ENCODE measurements around the gene TGFBR3L.
A peak's percentile ranks its signal among the peaks of the same experiment; 100 is the strongest.
"Not testable (repeated sequence)": the region's sequence is repeated elsewhere in the genome, so short reads cannot be mapped to it uniquely, and the experiment has no call there.

TGFBR3L gene

GRCh38 chr19:7961082-7961481 lies 46.5 kb downstream of the TGFBR3L start:
- not testable (repeated sequence) for H3K4me3 Mint-ChIP-seq; H3K27ac Mint-ChIP-seq; H3K27me3 Mint-ChIP-seq; H3K4me1 Mint-ChIP-seq (ENCODE audit: low read depth); DNase-seq; H3K9me3 Mint-ChIP-seq
- peaks cover 76% of the 10 kb centered on the region for H3K36me3 Mint-ChIP-seq (ENCODE audit: low read depth)

DNA sequence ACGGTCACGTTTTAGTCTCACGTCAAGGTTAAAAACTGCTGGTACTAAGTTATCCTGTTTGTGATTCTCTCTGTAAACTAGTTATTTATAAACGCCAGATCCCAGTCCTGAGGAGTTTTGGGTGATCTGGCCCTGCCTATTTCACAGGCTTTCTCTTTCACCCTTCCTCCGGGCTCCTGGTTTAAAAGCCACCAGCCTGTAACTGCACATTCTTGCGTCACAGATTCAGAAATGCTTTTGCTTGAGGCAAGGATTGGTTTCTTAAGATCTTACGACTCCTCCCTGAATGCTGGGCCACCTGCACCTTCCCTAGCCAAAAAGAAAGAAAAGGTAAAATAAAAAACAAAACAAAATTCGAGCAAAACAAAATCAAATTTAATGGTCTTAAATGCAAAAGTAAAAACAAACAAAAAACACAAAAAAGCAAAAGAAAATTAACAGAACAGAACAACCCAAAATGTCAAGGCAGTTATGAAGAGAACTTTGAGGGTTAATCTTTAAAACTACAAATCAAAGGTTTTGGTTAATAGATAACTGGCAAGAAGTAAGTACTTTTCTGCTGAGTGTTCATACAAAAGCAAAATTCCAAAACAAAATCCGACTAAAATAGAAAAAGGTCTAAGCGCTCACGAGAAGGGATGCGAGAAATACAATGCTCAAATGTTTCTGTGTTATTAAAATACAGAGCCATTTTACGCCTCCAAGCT lies 47.4 kb downstream of the TGFBR3L start:
- Mint-ChIP-seq H3K27me3 (no peaks in the 10 kb centered on the region), H3K4me1 (ENCODE audit: low read depth) (no peaks in the 10 kb centered on the region), H3K4me3 (no peak overlapping the region), H3K27ac (peak overlapping the region; percentile 14), H3K36me3 (ENCODE audit: low read depth) (peaks cover 83% of the 10 kb centered on the region), H3K9me3 (no peaks in the 10 kb centered on the region)
- DNase-seq = no peak

GRCh38 chr19:7962644-7963268 lies 48.1 kb downstream of the TGFBR3L start:
- H3K4me3 Mint-ChIP-seq = no peak overlapping the region
- H3K36me3 Mint-ChIP-seq (ENCODE audit: low read depth) = peaks cover 87% of the 10 kb centered on the region
- H3K9me3 Mint-ChIP-seq = no peaks in the 10 kb centered on the region
- no peaks in the 10 kb centered on the region for H3K4me1 Mint-ChIP-seq (ENCODE audit: low read depth)
- H3K27me3 Mint-ChIP-seq = no peaks in the 10 kb centered on the region
- H3K27ac Mint-ChIP-seq = no peak overlapping the region
- DNase-seq = no peak

- Mint-ChIP-seq H3K27ac (no peak overlapping the region), H3K9me3 (no peaks in the 10 kb centered on the region), H3K4me3 (no peak overlapping the region), H3K27me3 (no peaks in the 10 kb centered on the region), H3K4me1 (ENCODE audit: low read depth) (no peaks in the 10 kb centered on the region), H3K36me3 (ENCODE audit: low read depth) (peaks cover 86% of the 10 kb centered on the region)
- no peak for DNase-seq
These were observed 48.9 kb downstream of the TGFBR3L start for GRCh38 chr19:7963566-7963965.

DNA sequence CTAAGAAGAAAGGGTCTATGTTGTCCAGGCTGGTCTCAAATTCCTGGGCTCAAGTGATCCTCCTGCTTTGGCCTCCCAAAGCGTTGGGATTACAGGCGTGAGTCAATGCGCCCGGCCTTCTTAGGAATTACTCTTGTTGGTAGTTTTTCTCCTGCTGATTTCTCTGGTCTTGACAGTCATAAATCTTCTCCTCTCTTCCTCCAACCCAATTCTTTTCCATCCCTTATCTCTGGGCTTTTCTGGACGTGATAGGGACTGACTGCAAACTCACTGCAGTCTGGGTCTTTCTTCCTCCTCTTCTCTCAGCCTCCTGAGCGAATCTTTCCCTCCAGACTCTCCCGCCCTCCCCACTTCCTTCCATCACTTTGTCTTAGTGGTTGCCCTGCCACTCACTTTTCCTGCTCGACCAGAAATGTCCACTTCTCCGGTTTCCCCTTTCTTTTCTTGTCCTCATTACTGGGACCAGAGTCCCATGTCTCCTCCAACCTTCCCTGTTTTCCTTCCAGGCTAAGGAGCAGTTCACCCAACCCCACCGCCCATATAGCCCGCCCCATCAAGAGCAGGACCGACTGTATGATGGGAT lies 50.7 kb downstream of the TGFBR3L start:
- Mint-ChIP-seq H3K4me3 (no peak overlapping the region), H3K4me1 (ENCODE audit: low read depth) (no peaks in the 10 kb centered on the region), H3K27me3 (no peaks in the 10 kb centered on the region), H3K36me3 (ENCODE audit: low read depth) (peaks cover 84% of the 10 kb centered on the region), H3K9me3 (no peaks in the 10 kb centered on the region), H3K27ac (peak overlapping the region; percentile 63)
- DNase-seq = no peak

DNA sequence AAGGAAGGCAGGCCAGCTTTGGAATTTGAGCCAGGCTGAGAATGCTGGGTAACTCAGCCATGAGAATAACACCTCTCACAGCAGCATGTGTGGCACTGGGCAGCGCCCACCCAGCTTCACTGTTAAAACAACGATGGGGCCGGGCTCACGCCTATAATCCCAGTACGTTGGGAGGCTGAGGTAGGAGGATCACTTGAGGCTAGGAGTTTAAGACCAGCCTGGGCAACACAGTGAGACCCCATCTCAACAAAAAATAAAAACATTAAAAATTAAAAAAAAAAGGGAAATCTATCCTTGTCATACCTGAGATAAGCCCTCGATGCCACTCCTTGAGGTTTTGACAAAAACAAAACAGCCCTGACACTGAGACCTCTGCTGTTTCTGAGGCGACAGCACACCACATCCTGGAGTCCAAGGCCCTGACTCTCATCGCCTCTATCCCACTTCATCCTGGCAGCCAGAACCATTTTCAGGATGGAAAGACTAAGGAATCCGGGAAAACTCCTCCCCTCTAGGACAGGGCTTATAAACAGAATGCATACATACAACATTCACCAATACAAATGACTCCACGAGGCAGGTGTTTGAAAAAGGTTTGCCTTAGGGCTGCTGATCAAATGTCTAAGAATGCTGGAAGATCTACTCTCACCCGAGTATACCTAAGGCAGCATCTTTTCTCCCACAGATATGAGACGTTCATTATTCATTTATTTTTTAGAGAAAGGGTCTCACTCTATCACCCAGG lies 51.5 kb downstream of the TGFBR3L start:
- no peaks in the 10 kb centered on the region for H3K9me3 Mint-ChIP-seq
- no peak for DNase-seq
- H3K4me1 Mint-ChIP-seq (ENCODE audit: low read depth) = no peaks in the 10 kb centered on the region
- no peak overlapping the region for H3K4me3 Mint-ChIP-seq
- H3K27ac Mint-ChIP-seq = peak overlapping the region; percentile 35
- H3K27me3 Mint-ChIP-seq = no peaks in the 10 kb centered on the region
- peaks cover 86% of the 10 kb centered on the region for H3K36me3 Mint-ChIP-seq (ENCODE audit: low read depth)

- no peak overlapping the region for H3K4me3 Mint-ChIP-seq
- DNase-seq = no peak
- no peak overlapping the region for H3K27ac Mint-ChIP-seq
- peaks cover 84% of the 10 kb centered on the region for H3K36me3 Mint-ChIP-seq (ENCODE audit: low read depth)
- H3K9me3 Mint-ChIP-seq = no peaks in the 10 kb centered on the region
- no peaks in the 10 kb centered on the region for H3K27me3 Mint-ChIP-seq
- H3K4me1 Mint-ChIP-seq (ENCODE audit: low read depth) = no peaks in the 10 kb centered on the region
These were observed 53.6 kb downstream of the TGFBR3L start for GRCh38 chr19:7968008-7968795.
